Activated B cell treated with CpG ODN at 0.5 μM for 24 hours (primary cell): ENCODE results near the gene LRRFIP2. TPM values are rescaled to one million over a fixed set of nuclear protein-coding genes. Genes with fewer than 3 reads are reported as not detected.

Source experiments
- ATAC-seq: fragments of 200-7000 bp; cut with Tn5 transposase; one replicate; pipeline ENCODE4 v1.10.0; 2021; ENCODE audit warnings: low read depth, mild to moderate bottlenecking, moderate library complexity
- CTCF ChIA-PET: fragments of 350-600 bp; sonication (Branson Sonifier 250); formaldehyde crosslinking; loops from one replicate; lab custom pipeline; 2021; ENCODE audit warnings: antibody characterized with exemption; lab: Charles Lee
- POLR2A ChIA-PET: fragments of 350-600 bp; sonication (Branson Sonifier 250); formaldehyde crosslinking; loops from one replicate; lab custom pipeline; 2021; ENCODE audit warnings: antibody characterized with exemption; lab: Charles Lee
- DNase-seq: peaks from one replicate; pipeline ENCODE4 v3.0.0; 2022
- H3K27ac Mint-ChIP-seq: one replicate; pipeline ENCODE4 v1.8.0; 2020; ENCODE audit warnings: mixed read lengths
- H3K27me3 Mint-ChIP-seq: one replicate; pipeline ENCODE4 v1.8.0; 2021; ENCODE audit warnings: mixed read lengths
- H3K36me3 Mint-ChIP-seq: one replicate; pipeline ENCODE4 v1.8.0; 2021; ENCODE audit warnings: low read depth, mixed read lengths
- H3K4me1 Mint-ChIP-seq: one replicate; pipeline ENCODE4 v1.8.0; 2021; ENCODE audit warnings: mixed read lengths
- H3K4me3 Mint-ChIP-seq: one replicate; pipeline ENCODE4 v1.8.0; 2020; ENCODE audit warnings: mild to moderate bottlenecking, mixed read lengths
- H3K9me3 Mint-ChIP-seq: one replicate; pipeline ENCODE4 v1.8.0; 2020; ENCODE audit warnings: mixed read lengths
- intact Hi-C: fragments of 100-400 bp; cut with micrococcal nuclease; formaldehyde crosslinking; loops from one replicate; pipeline ENCODE4 v1.15.1; 2024
- total RNA-seq: library from RNA; stranded (reverse); gene quantifications from 2 replicates; pipeline ENCODE4 v1.2.3, GENCODE V29; 2022
- TF ChIP-seq, protein P1 (sequence below): fragments of 200-600 bp; IDR thresholded peaks from one replicate; pipeline ENCODE4 v1.8.0; 2022; ENCODE audit warnings: antibody characterized with exemption, mild to moderate bottlenecking

LRRFIP2 gene
- total RNA-seq, 1 donor from 2014 or later, result 33.9 TPM

GRCh38 chr3:37031096-37031682 is 143.2 kb downstream of the LRRFIP2 start:
- no peaks in the 10 kb centered on the region for H3K4me1 Mint-ChIP-seq
- ChIA-PET CTCF (no interaction called here), POLR2A (no interaction called here)
- H3K27me3 Mint-ChIP-seq, result no peaks in the 10 kb centered on the region
- ATAC-seq (no peak), DNase-seq (no peak)
- H3K4me3 Mint-ChIP-seq, result no peak overlapping the region
- H3K36me3 Mint-ChIP-seq, result peaks cover 86% of the 10 kb centered on the region
- H3K9me3 Mint-ChIP-seq, result peaks cover 2% of the 10 kb centered on the region
- TF ChIP-seq, protein P1, sequence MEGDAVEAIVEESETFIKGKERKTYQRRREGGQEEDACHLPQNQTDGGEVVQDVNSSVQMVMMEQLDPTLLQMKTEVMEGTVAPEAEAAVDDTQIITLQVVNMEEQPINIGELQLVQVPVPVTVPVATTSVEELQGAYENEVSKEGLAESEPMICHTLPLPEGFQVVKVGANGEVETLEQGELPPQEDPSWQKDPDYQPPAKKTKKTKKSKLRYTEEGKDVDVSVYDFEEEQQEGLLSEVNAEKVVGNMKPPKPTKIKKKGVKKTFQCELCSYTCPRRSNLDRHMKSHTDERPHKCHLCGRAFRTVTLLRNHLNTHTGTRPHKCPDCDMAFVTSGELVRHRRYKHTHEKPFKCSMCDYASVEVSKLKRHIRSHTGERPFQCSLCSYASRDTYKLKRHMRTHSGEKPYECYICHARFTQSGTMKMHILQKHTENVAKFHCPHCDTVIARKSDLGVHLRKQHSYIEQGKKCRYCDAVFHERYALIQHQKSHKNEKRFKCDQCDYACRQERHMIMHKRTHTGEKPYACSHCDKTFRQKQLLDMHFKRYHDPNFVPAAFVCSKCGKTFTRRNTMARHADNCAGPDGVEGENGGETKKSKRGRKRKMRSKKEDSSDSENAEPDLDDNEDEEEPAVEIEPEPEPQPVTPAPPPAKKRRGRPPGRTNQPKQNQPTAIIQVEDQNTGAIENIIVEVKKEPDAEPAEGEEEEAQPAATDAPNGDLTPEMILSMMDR, result no peak
- H3K27ac Mint-ChIP-seq, result no peak overlapping the region
- intact Hi-C loops, result no loop called here

GRCh38 chr3:37030588-37030987 is 143.8 kb downstream of the LRRFIP2 start:
- TF ChIP-seq, protein P1, result no peak
- H3K4me3 Mint-ChIP-seq, result no peak overlapping the region
- ATAC-seq, result no peak
- POLR2A ChIA-PET, result no interaction called here
- H3K27me3 Mint-ChIP-seq, result no peaks in the 10 kb centered on the region
- no peaks in the 10 kb centered on the region for H3K4me1 Mint-ChIP-seq
- no peak for DNase-seq
- no peak overlapping the region for H3K27ac Mint-ChIP-seq
- CTCF ChIA-PET, result no interaction called here
- intact Hi-C loops, result no loop called here
- no peaks in the 10 kb centered on the region for H3K9me3 Mint-ChIP-seq
- peaks cover 84% of the 10 kb centered on the region for H3K36me3 Mint-ChIP-seq

GRCh38 chr3:37029516-37030163 is 144.7 kb downstream of the LRRFIP2 start:
- TF ChIP-seq, protein P1, result no peak
- peaks cover 77% of the 10 kb centered on the region for H3K36me3 Mint-ChIP-seq
- DNase-seq, result no peak
- no peaks in the 10 kb centered on the region for H3K27me3 Mint-ChIP-seq
- CTCF ChIA-PET, result no interaction called here
- H3K4me1 Mint-ChIP-seq, result peaks cover 4% of the 10 kb centered on the region
- POLR2A ChIA-PET, result no interaction called here
- no peak for ATAC-seq
- H3K4me3 Mint-ChIP-seq, result no peak overlapping the region
- intact Hi-C loops, result no loop called here
- H3K9me3 Mint-ChIP-seq, result no peaks in the 10 kb centered on the region
- no peak overlapping the region for H3K27ac Mint-ChIP-seq

DNA sequence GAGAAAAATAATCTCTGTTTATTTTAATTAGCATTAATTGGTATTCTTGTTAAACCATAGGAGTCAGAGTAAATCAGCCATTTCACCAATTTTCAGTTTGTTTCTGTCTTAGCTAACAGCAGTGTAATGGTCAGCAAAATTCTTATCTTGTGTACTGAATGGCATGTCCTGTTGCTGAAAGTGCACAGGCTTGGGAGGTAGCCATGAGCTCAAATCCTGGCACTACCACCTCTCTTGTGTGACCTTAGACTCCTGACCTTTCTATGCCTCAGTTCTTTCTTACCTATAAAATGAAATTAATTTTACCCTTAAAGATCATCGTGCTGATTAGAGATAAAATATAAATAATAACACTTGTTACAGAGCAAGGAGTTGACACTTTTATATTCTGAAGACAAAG is 145.3 kb downstream of the LRRFIP2 start:
- peaks cover 76% of the 10 kb centered on the region for H3K36me3 Mint-ChIP-seq
- POLR2A ChIA-PET, result no interaction called here
- CTCF ChIA-PET, result no interaction called here
- intact Hi-C loops, result no loop called here
- H3K27ac Mint-ChIP-seq, result no peak overlapping the region
- no peak for DNase-seq
- H3K4me3 Mint-ChIP-seq, result no peak overlapping the region
- no peaks in the 10 kb centered on the region for H3K9me3 Mint-ChIP-seq
- TF ChIP-seq, protein P1, result no peak
- no peaks in the 10 kb centered on the region for H3K27me3 Mint-ChIP-seq
- H3K4me1 Mint-ChIP-seq, result peaks cover 7% of the 10 kb centered on the region
- ATAC-seq, result no peak

GRCh38 chr3:37028329-37028728 is 146.1 kb downstream of the LRRFIP2 start:
- CTCF ChIA-PET, result no interaction called here
- no peak for DNase-seq

More at GRCh38 chr3:37028329-37028728, 146.1 kb downstream of the LRRFIP2 start:
- Mint-ChIP-seq H3K27ac (no peak overlapping the region), H3K4me1 (peaks cover 7% of the 10 kb centered on the region), H3K9me3 (no peaks in the 10 kb centered on the region), H3K27me3 (no peaks in the 10 kb centered on the region), H3K36me3 (peaks cover 78% of the 10 kb centered on the region), H3K4me3 (no peak overlapping the region)
- TF ChIP-seq, protein P1, result no peak
- POLR2A ChIA-PET, result no interaction called here
- intact Hi-C loops, result no loop called here
- ATAC-seq, result no peak
